GM12878 (cell line): ENCODE results near the gene VWA3A. TPM values are rescaled to one million over a fixed set of nuclear protein-coding genes. Genes with fewer than 3 reads are reported as not detected.
A peak's percentile ranks its signal among the peaks of the same experiment; 100 is the strongest.

Experiments
- ATAC-seq: fragments of 200-7000 bp; cut with Tn5 transposase; 3 replicates; pipeline ENCODE4 v1.9.1; 2020; ENCODE audit warnings: mild to moderate bottlenecking, moderate library complexity
- BruUV-seq: library from RNA; stranded (reverse); fragments of 400-500 nt; replicated peaks from 2 replicates; lab custom pipeline; 2021; lab: Mats Ljungman, UMichigan
- CTCF ChIA-PET: fragments of 300-600 bp; sonication (Branson Sonifier 250); formaldehyde crosslinking; extraction: SDS; loops from one replicate; lab custom pipeline; 2021; ENCODE audit warnings: inconsistent platforms; lab: Yijun Ruan, JAX
- POLR2A ChIA-PET: fragments of 350-600 bp; formaldehyde crosslinking; extraction: SDS; loops from one replicate; lab custom pipeline; 2021; ENCODE audit warnings: inconsistent platforms; lab: Charles Lee
- RAD21 ChIA-PET: fragments of 300-600 bp; sonication (Branson Sonifier 250); formaldehyde crosslinking; loops from one replicate; lab custom pipeline; 2023; ENCODE audit warnings: antibody characterized with exemption; ENCODE audit not compliant: unreplicated experiment; lab: Charles Lee
- SMC1A ChIA-PET: fragments of 300-600 bp; sonication (Branson Sonifier 250); formaldehyde crosslinking; loops from one replicate; lab custom pipeline; 2023; ENCODE audit not compliant: unreplicated experiment, uncharacterized antibody; lab: Charles Lee
- DNase-seq: peaks from one replicate; pipeline ENCODE4 v3.0.0-alpha.2; 2011; ENCODE audit warnings: low read depth, low spot score
- FAIRE-seq: peaks from 3 replicates; lab custom pipeline; 2011; peaks lifted over from hg19 to GRCh38; lab: Jason Lieb, UNC
- H2AFZ ChIP-seq: 2 replicates; pipeline ENCODE4 v1.6.0; 2011; ENCODE audit warnings: low read depth, low read length, control low read depth; ENCODE audit not compliant: control insufficient read depth
- H3K27ac ChIP-seq: 2 replicates; pipeline ENCODE4 v1.5.1; 2011; ENCODE audit warnings: control low read depth; ENCODE audit not compliant: control insufficient read depth, insufficient read depth
- H3K27me3 ChIP-seq, 2 experiments: replicated peaks in 1 of 2; 2 replicates each; pipeline versions ENCODE4 v1.6.0 to v1.6.1; 2011; ENCODE audit warnings: low read length in 1 of 2; ENCODE audit not compliant: control insufficient read depth in 2 of 2, insufficient read depth in 2 of 2
- H3K36me3 ChIP-seq, 2 experiments: 2 replicates each; pipeline ENCODE4 v1.5.1; 2011; ENCODE audit warnings: low read length in 1 of 2; ENCODE audit not compliant: control insufficient read depth in 2 of 2, insufficient read depth in 2 of 2
- H3K4me1 ChIP-seq: 2 replicates; pipeline ENCODE4 v1.6.1; 2011; ENCODE audit warnings: mild to moderate bottlenecking, low read length, moderate library complexity, mixed read lengths; ENCODE audit not compliant: control insufficient read depth, insufficient read depth
- H3K4me2 ChIP-seq: 2 replicates; pipeline ENCODE4 v1.6.0; 2011; ENCODE audit warnings: control low read depth; ENCODE audit not compliant: control insufficient read depth, insufficient read depth
- H3K4me3 ChIP-seq: fragments of 200-600 bp; sonication (generic); 2 replicates; pipeline ENCODE4 v1.5.1; 2016
- H3K79me2 ChIP-seq: 2 replicates; pipeline ENCODE4 v1.6.0; 2011; ENCODE audit warnings: low read length; ENCODE audit not compliant: control insufficient read depth, insufficient read depth
- H3K9ac ChIP-seq: 2 replicates; pipeline ENCODE4 v1.8.0; 2011; ENCODE audit warnings: low read length, control low read depth, mixed read lengths; ENCODE audit not compliant: control insufficient read depth, insufficient read depth
- H3K9me3 ChIP-seq: replicated peaks from 3 replicates; pipeline ENCODE4 v1.5.1; 2011; ENCODE audit warnings: mild to moderate bottlenecking, low read length; ENCODE audit not compliant: control insufficient read depth, insufficient read depth
- H4K20me1 ChIP-seq: 2 replicates; pipeline ENCODE4 v1.6.0; 2011; ENCODE audit not compliant: control insufficient read depth, insufficient read depth
- BACH1 ChIP-seq: fragments of 450-650 bp; IDR thresholded peaks from 2 replicates; pipeline ENCODE4 v1.6.1; 2017; ENCODE audit warnings: mild to moderate bottlenecking, borderline replicate concordance
- CREM ChIP-seq: IDR thresholded peaks from 2 replicates; pipeline ENCODE4 v1.6.1; 2014; ENCODE audit warnings: antibody characterized with exemption, low read depth
- DPF2 ChIP-seq: fragments of 450-650 bp; IDR thresholded peaks from 2 replicates; pipeline ENCODE4 v1.6.1; 2017; ENCODE audit warnings: mild to moderate bottlenecking
- EZH2 ChIP-seq: IDR thresholded peaks from 2 replicates; pipeline ENCODE4 v1.6.1; 2012; ENCODE audit warnings: low read depth, mild to moderate bottlenecking, control low read depth, inconsistent platforms, low read length, borderline replicate concordance; ENCODE audit not compliant: control insufficient read depth
- FOS ChIP-seq: IDR thresholded peaks from 3 replicates; pipeline ENCODE4 v1.6.1; 2011; ENCODE audit warnings: borderline replicate concordance; ENCODE audit not compliant: insufficient read length; ENCODE audit errors: extremely low read depth
- FOXK2 ChIP-seq: fragments of 450-650 bp; IDR thresholded peaks from 2 replicates; pipeline ENCODE4 v1.6.1; 2017; ENCODE audit warnings: mild to moderate bottlenecking, moderate library complexity
- GATAD2B ChIP-seq: fragments of 450-650 bp; conservative IDR thresholded peaks from 2 replicates; pipeline ENCODE4 v1.6.1; 2017; ENCODE audit warnings: low read depth, mild to moderate bottlenecking, moderate library complexity
- HDAC6 ChIP-seq: fragments of 200-600 bp; sonication (generic); IDR thresholded peaks from one replicate; pipeline ENCODE4 v1.8.0; 2017; ENCODE audit warnings: antibody characterized with exemption; ENCODE audit not compliant: unreplicated experiment
- IKZF1 ChIP-seq: fragments of 450-650 bp; conservative IDR thresholded peaks from 2 replicates; pipeline ENCODE4 v1.6.1; 2017; ENCODE audit warnings: antibody characterized with exemption, mild to moderate bottlenecking
- IRF3 ChIP-seq: fragments of 450-650 bp; IDR thresholded peaks from 2 replicates; pipeline ENCODE4 v1.6.1; 2014; ENCODE audit warnings: mild to moderate bottlenecking
- MEF2A ChIP-seq: IDR thresholded peaks from 2 replicates; pipeline ENCODE4 v1.6.1; 2011; ENCODE audit warnings: low read depth, mild to moderate bottlenecking, low read length, moderate library complexity; ENCODE audit not compliant: insufficient read depth
- MLLT1 ChIP-seq: fragments of 450-650 bp; IDR thresholded peaks from 2 replicates; pipeline ENCODE4 v1.6.1; 2016; ENCODE audit warnings: mild to moderate bottlenecking
- NFXL1 ChIP-seq: fragments of 450-650 bp; IDR thresholded peaks from 2 replicates; pipeline ENCODE4 v1.6.1; 2017; ENCODE audit warnings: antibody characterized with exemption, mild to moderate bottlenecking, borderline replicate concordance
- NR2F1 ChIP-seq: fragments of 450-650 bp; conservative IDR thresholded peaks from 2 replicates; pipeline ENCODE4 v1.6.1; 2017; ENCODE audit warnings: mild to moderate bottlenecking
- RAD21 ChIP-seq: IDR thresholded peaks from 2 replicates; pipeline ENCODE4 v1.6.1; 2011; ENCODE audit warnings: mild to moderate bottlenecking, low read depth, low read length, moderate library complexity; ENCODE audit not compliant: insufficient read depth
- RUNX3 ChIP-seq: IDR thresholded peaks from 2 replicates; pipeline ENCODE4 v1.6.1; 2012; ENCODE audit warnings: low read length, inconsistent platforms
- SIN3A ChIP-seq: IDR thresholded peaks from 2 replicates; pipeline ENCODE4 v1.6.1; 2012; ENCODE audit warnings: low read depth, low read length, improper control_type of control experiment
- ZNF217 ChIP-seq: fragments of 450-650 bp; IDR thresholded peaks from 2 replicates; pipeline ENCODE4 v1.6.1; 2017; ENCODE audit warnings: antibody characterized with exemption, mild to moderate bottlenecking
- ZZZ3 ChIP-seq: IDR thresholded peaks from 2 replicates; pipeline ENCODE4 v1.6.1; 2011; ENCODE audit warnings: low read depth; ENCODE audit not compliant: control insufficient read depth, insufficient read length
- WGBS: methylation state at CpG from one replicate; pipeline ENCODE4 v1.1.6; 2016; ENCODE audit warnings: low lambda C conversion rate; ENCODE audit not compliant: insufficient replicate concordance, insufficient coverage; ENCODE audit errors: missing lambda C conversion rate; 5-methylcytosine and 5-hydroxymethylcytosine counted together
- in situ Hi-C: fragments of 300-500 bp; cut with MboI; formaldehyde crosslinking; loops from 9 replicates; pipeline ENCODE4 v1.14.3; 2018; ENCODE audit warnings: mixed read lengths
- intact Hi-C: fragments of 100-400 bp; cut with micrococcal nuclease; formaldehyde crosslinking; loops from one replicate; pipeline ENCODE4 v1.14.2; 2022; ENCODE audit not compliant: unreplicated experiment
- polyA plus RNA-seq, 11 experiments: library from polyadenylated mRNA; depleted of rRNA in 4 of 11; unstranded in 6 of 11; stranded (reverse) in 5 of 11; fragments of >200 nt; fragmentation: Nextera tagmentation in 4 of 11; fragmentation: Illumina TruSeq in 1 of 11; extraction: Ambion mirVana in 4 of 11; extraction: Trizol in 1 of 11; gene quantifications; 1 replicate in 1 of 11; 2 replicates in 10 of 11; pipeline versions ENCODE4 v1.2.1 to v1.2.3, GENCODE V29; 2011 to 2016; ENCODE audit warnings: inconsistent platforms in 2 of 11, missing spikeins in 2 of 11, low read depth in 1 of 11
- total RNA-seq, 4 experiments: library from RNA; depleted of rRNA in 3 of 4; stranded (reverse); fragments of >200 nt in 3 of 4; fragmentation: Illumina TruSeq in 1 of 4; extraction: Trizol in 1 of 4; gene quantifications; 2 replicates each; pipeline versions ENCODE4 v1.2.1 to v1.2.3, GENCODE V29; 2013 to 2021
- TF ChIP-seq, protein P1 (sequence below): fragments of 450-650 bp; IDR thresholded peaks from 2 replicates; pipeline ENCODE4 v1.6.1; 2017; ENCODE audit warnings: mild to moderate bottlenecking, moderate library complexity

The VWA3A gene
- total and polyA plus RNA-seq, 10 of the 15 experiments (the other 5 are each of a cell fraction or from before 2014, with no cell fraction given), result 0.01 TPM; not detected in 9

GRCh38 chr16:22188267-22188594 lies 95.9 kb downstream of the VWA3A start:
- FAIRE-seq (no peak), ATAC-seq (no peak), DNase-seq (no peak)
- Histone ChIP-seq H3K79me2 (no peaks in the 10 kb centered on the region), H3K4me1 (peaks cover 27% of the 10 kb centered on the region), H3K9ac (no peak overlapping the region), H3K27me3 (no peaks in the 10 kb centered on the region), H3K27ac (no peak overlapping the region), H3K9me3 (no peaks in the 10 kb centered on the region), H3K4me2 (no peak overlapping the region; the same call in 1 of the 2 replicates), H4K20me1 (no peaks in the 10 kb centered on the region), H3K36me3 (no peaks in the 10 kb centered on the region), H2AFZ (peak overlapping the region; percentile 62), H3K4me3 (no peak overlapping the region)
- no TSS peak for BruUV-seq
- SMC1A ChIA-PET, result interaction anchor here (0.6 to 6.0 kb wide), 33 partner anchors 13 to 366 kb away, joined by 3 to 69 read pairs (median 5); partner anchors contain the start of genes MOSMO, PDZD9 and UQCRC2
- RAD21 ChIA-PET, result interaction anchor here (0.6 to 7.8 kb wide), 35 partner anchors 8 to 543 kb away, joined by 3 to 68 read pairs (median 4); partner anchors contain the start of genes EEF2K, PDZD9, POLR3E and UQCRC2
- CTCF ChIA-PET, result interaction anchor here (0.6 to 8.4 kb wide), 55 partner anchors 8 to 598 kb away, joined by 3 to 103 read pairs (median 5); partner anchors contain the start of genes EEF2K, MOSMO, PDZD9 and POLR3E
- in situ Hi-C loops (loop anchor here (5.0 kb wide), 1 partner anchor 86 kb away; no protein-coding TSS in a partner anchor), intact Hi-C loops (loop anchor here (1.0 to 2.0 kb wide), 3 partner anchors 89 to 187 kb away; partner anchors contain the start of gene PDZD9)
- POLR2A ChIA-PET, result interaction anchor here (0.6 to 2.0 kb wide), 6 partner anchors 99 to 235 kb away, joined by 3 to 6 read pairs (median 4); partner anchors contain the start of gene UQCRC2
- WGBS, result 57% methylated on average over 2 of the region's 2 CpGs
- TF ChIP-seq SIN3A (no peak), CREM (no peak), DPF2 (peak; percentile 68; the same call in 1 of the 2 replicates), IRF3 (no peak), BACH1 (no peak), NR2F1 (no peak), ZNF217 (peak; percentile 73), ZZZ3 (no peak), GATAD2B (no peak), HDAC6 (no peak), MEF2A (no peak), NFXL1 (no peak), RUNX3 (no peak), RAD21 (no peak), MLLT1 (no peak), FOS (no peak), FOXK2 (no peak), EZH2 (no peak), IKZF1 (no peak)
- TF ChIP-seq, protein P1, sequence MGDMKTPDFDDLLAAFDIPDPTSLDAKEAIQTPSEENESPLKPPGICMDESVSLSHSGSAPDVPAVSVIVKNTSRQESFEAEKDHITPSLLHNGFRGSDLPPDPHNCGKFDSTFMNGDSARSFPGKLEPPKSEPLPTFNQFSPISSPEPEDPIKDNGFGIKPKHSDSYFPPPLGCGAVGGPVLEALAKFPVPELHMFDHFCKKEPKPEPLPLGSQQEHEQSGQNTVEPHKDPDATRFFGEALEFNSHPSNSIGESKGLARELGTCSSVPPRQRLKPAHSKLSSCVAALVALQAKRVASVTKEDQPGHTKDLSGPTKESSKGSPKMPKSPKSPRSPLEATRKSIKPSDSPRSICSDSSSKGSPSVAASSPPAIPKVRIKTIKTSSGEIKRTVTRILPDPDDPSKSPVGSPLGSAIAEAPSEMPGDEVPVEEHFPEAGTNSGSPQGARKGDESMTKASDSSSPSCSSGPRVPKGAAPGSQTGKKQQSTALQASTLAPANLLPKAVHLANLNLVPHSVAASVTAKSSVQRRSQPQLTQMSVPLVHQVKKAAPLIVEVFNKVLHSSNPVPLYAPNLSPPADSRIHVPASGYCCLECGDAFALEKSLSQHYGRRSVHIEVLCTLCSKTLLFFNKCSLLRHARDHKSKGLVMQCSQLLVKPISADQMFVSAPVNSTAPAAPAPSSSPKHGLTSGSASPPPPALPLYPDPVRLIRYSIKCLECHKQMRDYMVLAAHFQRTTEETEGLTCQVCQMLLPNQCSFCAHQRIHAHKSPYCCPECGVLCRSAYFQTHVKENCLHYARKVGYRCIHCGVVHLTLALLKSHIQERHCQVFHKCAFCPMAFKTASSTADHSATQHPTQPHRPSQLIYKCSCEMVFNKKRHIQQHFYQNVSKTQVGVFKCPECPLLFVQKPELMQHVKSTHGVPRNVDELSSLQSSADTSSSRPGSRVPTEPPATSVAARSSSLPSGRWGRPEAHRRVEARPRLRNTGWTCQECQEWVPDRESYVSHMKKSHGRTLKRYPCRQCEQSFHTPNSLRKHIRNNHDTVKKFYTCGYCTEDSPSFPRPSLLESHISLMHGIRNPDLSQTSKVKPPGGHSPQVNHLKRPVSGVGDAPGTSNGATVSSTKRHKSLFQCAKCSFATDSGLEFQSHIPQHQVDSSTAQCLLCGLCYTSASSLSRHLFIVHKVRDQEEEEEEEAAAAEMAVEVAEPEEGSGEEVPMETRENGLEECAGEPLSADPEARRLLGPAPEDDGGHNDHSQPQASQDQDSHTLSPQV, result no peak
